NCI-H146 (cell line): ENCODE data around the gene MED15.

Experiments used
- DNase-seq: peaks from one replicate; lab custom pipeline; 2025; lab: John Stamatoyannopoulos, UW

MED15 gene

GRCh38 chr22:20626811-20627210 lies 119.4 kb downstream of the MED15 start:
- DNase-seq = no peak

- no peak for DNase-seq
Measured at GRCh38 chr22:20627432-20627831, 120.0 kb downstream of the MED15 start.

GRCh38 chr22:20628081-20628939 lies 120.9 kb downstream of the MED15 start:
- DNase-seq = no peak

DNA sequence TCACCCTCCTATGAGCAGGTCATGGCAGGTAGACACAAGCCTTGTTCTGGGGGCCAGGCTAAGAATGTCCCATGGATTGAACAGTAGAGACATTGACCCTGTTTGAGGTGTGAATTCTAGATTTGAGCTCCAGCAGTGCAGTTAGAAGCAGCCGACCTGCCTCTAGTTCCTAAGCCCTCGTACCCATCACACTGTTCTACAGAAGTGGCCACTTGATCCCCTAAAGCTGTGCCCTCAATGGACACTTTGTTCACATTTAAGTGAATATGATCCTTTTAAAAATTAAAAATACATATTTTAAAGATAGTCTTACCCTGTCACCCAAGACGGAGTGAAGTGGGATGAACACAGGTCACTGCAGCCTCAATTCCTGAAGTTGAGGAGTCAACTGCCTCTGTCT lies 122.0 kb downstream of the MED15 start:
- no peak for DNase-seq

DNA sequence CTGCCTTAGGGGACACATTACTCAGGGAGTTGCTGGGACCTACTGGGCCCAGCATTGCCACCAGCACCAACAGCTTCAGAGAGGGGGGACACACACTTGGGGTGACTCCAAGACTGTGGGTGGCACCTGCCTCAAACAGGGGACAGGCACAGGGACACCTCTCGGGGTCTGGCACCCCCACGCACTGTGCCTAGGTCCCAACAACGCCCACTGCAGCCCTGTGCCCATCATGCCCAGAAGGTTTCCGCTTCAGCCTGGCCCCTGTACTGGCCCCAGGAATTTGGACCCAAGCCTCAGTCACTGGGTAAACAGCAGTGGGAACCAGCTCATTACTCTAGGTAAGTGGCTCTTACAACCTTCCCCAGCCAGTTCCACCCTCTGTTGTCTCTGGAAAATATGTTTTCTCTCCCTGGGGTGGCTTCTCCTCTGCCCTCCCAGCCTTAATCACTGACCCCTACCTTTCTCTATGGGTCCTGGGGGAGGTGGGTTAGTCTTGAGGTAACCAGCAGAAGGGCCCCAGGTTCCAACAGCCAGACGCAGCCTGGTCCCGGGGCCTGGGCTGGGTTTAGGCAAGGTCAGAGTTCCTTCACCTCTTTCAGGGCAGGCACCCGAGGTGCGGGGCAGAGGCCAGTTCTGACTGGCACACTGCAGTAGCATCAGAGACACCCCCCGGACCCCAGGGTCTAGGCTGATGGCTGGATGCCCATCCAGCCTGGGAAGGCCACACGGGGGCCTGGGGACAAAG lies 123.6 kb downstream of the MED15 start:
- no peak for DNase-seq

- no peak for DNase-seq
Measured at GRCh38 chr22:20632082-20632481, 124.7 kb downstream of the MED15 start.

DNA sequence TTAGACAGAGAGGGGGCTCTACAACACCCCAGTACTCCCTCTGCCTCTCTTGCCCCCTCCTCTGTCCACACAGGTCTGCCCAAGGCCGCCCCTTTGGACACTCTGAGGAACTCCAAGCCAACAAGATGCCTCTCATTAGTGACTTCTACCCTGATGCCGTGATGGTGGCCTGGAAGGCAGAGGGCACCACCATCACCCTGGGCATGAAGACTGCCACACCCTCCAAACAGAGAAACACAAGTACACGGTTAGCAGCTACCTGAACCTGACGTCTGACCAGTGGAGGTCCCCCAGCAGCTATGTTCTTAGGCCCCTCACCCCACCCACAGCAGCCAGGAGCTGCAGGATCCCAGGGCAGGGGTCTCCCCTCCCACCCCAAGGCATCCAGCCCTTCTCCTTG lies 125.1 kb downstream of the MED15 start:
- no peak for DNase-seq

- DNase-seq = no peak
Measured at GRCh38 chr22:20634560-20635226, 127.3 kb downstream of the MED15 start.

DNA sequence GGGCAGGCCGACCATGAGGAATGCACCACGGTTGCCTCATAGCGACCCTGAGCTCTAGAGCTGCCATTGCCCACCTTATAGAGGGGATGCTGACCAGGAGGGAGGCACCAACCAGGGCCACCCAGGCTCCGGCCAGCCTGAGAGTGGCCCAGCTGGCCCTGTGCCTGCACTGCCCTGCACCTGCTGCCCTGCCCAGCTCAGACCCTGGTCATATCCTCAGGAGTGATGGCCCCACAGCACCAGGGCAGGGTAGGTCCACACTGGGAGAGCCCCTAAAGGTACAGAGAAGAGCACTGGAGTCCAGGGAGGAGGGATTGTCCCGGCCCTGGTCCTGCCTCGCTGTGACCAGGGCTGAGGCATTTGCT lies 127.8 kb downstream of the MED15 start:
- DNase-seq = no peak

- no peak for DNase-seq
Measured at GRCh38 chr22:20636075-20636812, 128.8 kb downstream of the MED15 start.

DNA sequence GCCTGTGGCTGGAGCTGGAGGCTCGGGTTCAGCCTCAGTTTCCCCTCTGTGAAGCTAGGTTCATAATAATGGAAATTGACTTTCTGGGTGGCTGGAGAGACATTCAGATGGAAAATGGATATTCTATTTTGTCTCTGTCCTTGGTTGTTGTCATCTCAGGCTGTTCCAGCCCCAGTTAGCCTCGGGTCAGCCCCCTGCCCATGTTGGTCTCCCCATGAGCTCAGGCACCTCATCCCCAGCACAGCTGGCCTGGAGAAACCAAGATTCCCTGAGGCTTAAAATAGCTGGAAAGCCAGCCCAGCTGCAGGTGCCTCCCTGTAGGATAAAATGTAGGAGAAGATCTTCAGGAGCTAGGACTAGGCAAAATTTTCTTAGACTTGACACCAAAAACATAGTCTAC lies 129.5 kb downstream of the MED15 start:
- no peak for DNase-seq
